DND-41 (cell line): ENCODE measurements around the gene RDH5.

Experiments
- CTCF ChIP-seq: IDR thresholded peaks from 2 replicates; pipeline ENCODE4 v1.5.1; 2012; ENCODE audit warnings: borderline replicate concordance, low read length, moderate library complexity, mild to moderate bottlenecking; ENCODE audit not compliant: poor library complexity, severe bottlenecking; ENCODE audit errors: extremely low read depth
- EZH2 ChIP-seq: IDR thresholded peaks from 3 replicates; pipeline ENCODE4 v1.6.1; 2012; ENCODE audit warnings: borderline replicate concordance, low read depth, mild to moderate bottlenecking, moderate library complexity, low read length, inconsistent platforms; ENCODE audit not compliant: severe bottlenecking

- no peak for TF ChIP-seq CTCF
- no peak for TF ChIP-seq EZH2
Observed at GRCh38 chr12:55719371-55719770, 822 bp upstream of the RDH5 start.
